Endodermal cell (in vitro differentiated cells): ENCODE results near the gene HDAC4. TPM values are rescaled to one million over a fixed set of nuclear protein-coding genes. Genes with fewer than 3 reads are reported as not detected.

Experiments
- DNase-seq: peaks from one replicate; pipeline ENCODE4 v3.0.0-alpha.2; 2017
- H3K27ac ChIP-seq: 2 replicates; pipeline ENCODE4 v1.5.1; 2013; ENCODE audit warnings: mild to moderate bottlenecking, low read depth, low read length, moderate library complexity
- H3K27me3 ChIP-seq: 2 replicates; pipeline ENCODE4 v1.6.1; 2013; ENCODE audit warnings: mild to moderate bottlenecking, low read length, moderate library complexity; ENCODE audit not compliant: insufficient read depth, control insufficient read depth, poor library complexity, severe bottlenecking
- H3K36me3 ChIP-seq: 2 replicates; pipeline ENCODE4 v1.7.0; 2013; ENCODE audit warnings: mild to moderate bottlenecking, low read length, moderate library complexity; ENCODE audit not compliant: control insufficient read depth, insufficient read depth
- H3K4me1 ChIP-seq: one replicate; pipeline ENCODE4 v1.7.0; 2013; ENCODE audit warnings: low read length; ENCODE audit not compliant: control insufficient read depth, insufficient read depth
- H3K4me3 ChIP-seq: 2 replicates; pipeline ENCODE4 v1.5.1; 2013; ENCODE audit warnings: mild to moderate bottlenecking, low read length, moderate library complexity
- H3K9ac ChIP-seq: 2 replicates; pipeline ENCODE4 v1.6.1; 2013; ENCODE audit warnings: mild to moderate bottlenecking, low read length, moderate library complexity; ENCODE audit not compliant: poor library complexity, severe bottlenecking; ENCODE audit errors: extremely low read depth
- H3K9me3 ChIP-seq: 2 replicates; pipeline ENCODE4 v1.6.1; 2013; ENCODE audit warnings: mild to moderate bottlenecking, low read length, moderate library complexity; ENCODE audit not compliant: control insufficient read depth
- H3K27ac Mint-ChIP-seq: 2 replicates; pipeline ENCODE4 v1.8.0; 2020; ENCODE audit warnings: mixed read lengths
- H3K27me3 Mint-ChIP-seq: 2 replicates; pipeline ENCODE4 v1.8.0; 2021; ENCODE audit warnings: mild to moderate bottlenecking, mixed read lengths; ENCODE audit not compliant: insufficient read depth
- H3K36me3 Mint-ChIP-seq: 2 replicates; pipeline ENCODE4 v1.8.0; 2020; ENCODE audit warnings: low read depth, mixed read lengths
- H3K4me1 Mint-ChIP-seq: 2 replicates; pipeline ENCODE4 v1.8.0; 2020; ENCODE audit warnings: mixed read lengths
- H3K4me3 Mint-ChIP-seq: 2 replicates; pipeline ENCODE4 v1.8.0; 2020; ENCODE audit warnings: mild to moderate bottlenecking, moderate library complexity, mixed read lengths
- H3K9me3 Mint-ChIP-seq: 2 replicates; pipeline ENCODE4 v1.8.0; 2020; ENCODE audit warnings: mild to moderate bottlenecking, mixed read lengths
- CTCF ChIP-seq: fragments of 200-600 bp; sonication (generic); conservative IDR thresholded peaks from 2 replicates; pipeline ENCODE4 v1.5.0; 2021; ENCODE audit warnings: antibody characterized with exemption, mild to moderate bottlenecking
- WGBS, 2 experiments: methylation state at CpG; one replicate each; pipeline versions ENCODE4 v1.1.5 to v1.1.7; 2013; ENCODE audit warnings: missing lambda C conversion rate in 2 of 2, mixed read lengths in 1 of 2; ENCODE audit not compliant: insufficient coverage in 1 of 2, insufficient read length in 1 of 2; 5-methylcytosine and 5-hydroxymethylcytosine counted together
- total RNA-seq, 2 donors: library from RNA; stranded (reverse); fragmentation: NEBNext Ultra II Directional in 1 of 2; extraction: Animal tissue kit (Norgen Biotek cat#: 25700) in 1 of 2; gene quantifications; 2 replicates in 1 of 2; 3 replicates in 1 of 2; pipeline ENCODE4 v1.2.1, GENCODE V29; 2021

HDAC4 gene
- total RNA-seq, 2 donors from 2014 or later: 45.7 to 51.2 TPM

- WGBS, 2 experiments: 84 to 100% methylated on average over 4 to 5 of the region's 5 CpGs
- peaks cover 3% of the 10 kb centered on the region for H3K4me1 ChIP-seq
Observed at GRCh38 chr2:239271882-239272281, 128.9 kb downstream of the HDAC4 start.

GRCh38 chr2:239271471-239271870 is 129.3 kb downstream of the HDAC4 start:
- DNase-seq: no peak
- no peak overlapping the region for H3K4me3 ChIP-seq
- Mint-ChIP-seq H3K27me3 (no peaks in the 10 kb centered on the region), H3K9me3 (no peaks in the 10 kb centered on the region), H3K36me3 (no peaks in the 10 kb centered on the region), H3K4me1 (peaks cover 36% of the 10 kb centered on the region), H3K4me3 (no peak overlapping the region), H3K27ac (peak overlapping the region; percentile 18)
- peaks cover 3% of the 10 kb centered on the region for H3K4me1 ChIP-seq
- H3K9ac ChIP-seq: no peak overlapping the region
- TF ChIP-seq CTCF: no peak
- no peaks in the 10 kb centered on the region for H3K36me3 ChIP-seq
- no peaks in the 10 kb centered on the region for H3K9me3 ChIP-seq
- 93 to 97% methylated on average over 11 of the region's 11 CpGs for WGBS, 2 experiments
- no peak overlapping the region for H3K27ac ChIP-seq
- no peaks in the 10 kb centered on the region for H3K27me3 ChIP-seq

More at GRCh38 chr2:239271882-239272281, 128.9 kb downstream of the HDAC4 start:
- no peaks in the 10 kb centered on the region for H3K27me3 ChIP-seq
- H3K36me3 ChIP-seq: no peaks in the 10 kb centered on the region
- no peak overlapping the region for H3K4me3 ChIP-seq
- Mint-ChIP-seq H3K27ac (no peak overlapping the region), H3K36me3 (no peaks in the 10 kb centered on the region), H3K27me3 (no peaks in the 10 kb centered on the region), H3K4me3 (no peak overlapping the region), H3K4me1 (peaks cover 36% of the 10 kb centered on the region), H3K9me3 (no peaks in the 10 kb centered on the region)
- H3K27ac ChIP-seq: no peak overlapping the region
- no peak overlapping the region for H3K9ac ChIP-seq
- no peaks in the 10 kb centered on the region for H3K9me3 ChIP-seq
- DNase-seq: no peak
- no peak for TF ChIP-seq CTCF

- no peaks in the 10 kb centered on the region for H3K9me3 Mint-ChIP-seq
- WGBS, 2 experiments: 92 to 97% methylated on average over 8 to 10 of the region's 10 CpGs
Observed at GRCh38 chr2:239269916-239270315, 130.9 kb downstream of the HDAC4 start.

More at GRCh38 chr2:239269916-239270315, 130.9 kb downstream of the HDAC4 start:
- H3K9me3 ChIP-seq: no peaks in the 10 kb centered on the region
- no peak for DNase-seq
- H3K4me3 ChIP-seq: no peak overlapping the region
- peaks cover 12% of the 10 kb centered on the region for H3K4me1 ChIP-seq
- Mint-ChIP-seq H3K27me3 (no peaks in the 10 kb centered on the region), H3K36me3 (no peaks in the 10 kb centered on the region), H3K4me1 (peaks cover 44% of the 10 kb centered on the region), H3K4me3 (no peak overlapping the region), H3K27ac (no peak overlapping the region)
- no peak for TF ChIP-seq CTCF
- H3K9ac ChIP-seq: no peak overlapping the region
- H3K27me3 ChIP-seq: no peaks in the 10 kb centered on the region
- H3K27ac ChIP-seq: no peak overlapping the region
- H3K36me3 ChIP-seq: no peaks in the 10 kb centered on the region
